ENCODE data around the gene FOXP1.

DNA sequence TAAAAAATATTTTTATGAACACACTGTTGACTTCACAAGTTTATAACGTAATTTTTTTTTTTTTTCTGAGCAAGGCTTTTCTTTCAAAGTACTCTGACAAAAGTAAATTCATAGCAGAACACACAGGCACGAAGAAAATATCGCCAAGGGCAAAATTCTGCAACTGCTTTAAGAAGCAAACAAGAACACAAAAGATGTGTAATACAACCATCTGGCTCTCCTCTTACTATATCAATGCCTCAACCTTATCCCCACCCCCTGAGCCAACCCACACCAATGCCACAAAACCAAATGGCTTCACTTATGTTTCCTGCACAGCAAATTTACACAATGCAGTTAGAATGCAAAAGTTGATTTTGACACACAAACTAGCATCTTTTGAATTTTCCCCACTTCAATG, 274.2 kb downstream of the FOXP1 start:
- TF ChIP-seq, protein P1, sequence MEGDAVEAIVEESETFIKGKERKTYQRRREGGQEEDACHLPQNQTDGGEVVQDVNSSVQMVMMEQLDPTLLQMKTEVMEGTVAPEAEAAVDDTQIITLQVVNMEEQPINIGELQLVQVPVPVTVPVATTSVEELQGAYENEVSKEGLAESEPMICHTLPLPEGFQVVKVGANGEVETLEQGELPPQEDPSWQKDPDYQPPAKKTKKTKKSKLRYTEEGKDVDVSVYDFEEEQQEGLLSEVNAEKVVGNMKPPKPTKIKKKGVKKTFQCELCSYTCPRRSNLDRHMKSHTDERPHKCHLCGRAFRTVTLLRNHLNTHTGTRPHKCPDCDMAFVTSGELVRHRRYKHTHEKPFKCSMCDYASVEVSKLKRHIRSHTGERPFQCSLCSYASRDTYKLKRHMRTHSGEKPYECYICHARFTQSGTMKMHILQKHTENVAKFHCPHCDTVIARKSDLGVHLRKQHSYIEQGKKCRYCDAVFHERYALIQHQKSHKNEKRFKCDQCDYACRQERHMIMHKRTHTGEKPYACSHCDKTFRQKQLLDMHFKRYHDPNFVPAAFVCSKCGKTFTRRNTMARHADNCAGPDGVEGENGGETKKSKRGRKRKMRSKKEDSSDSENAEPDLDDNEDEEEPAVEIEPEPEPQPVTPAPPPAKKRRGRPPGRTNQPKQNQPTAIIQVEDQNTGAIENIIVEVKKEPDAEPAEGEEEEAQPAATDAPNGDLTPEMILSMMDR (IDR thresholded peaks at IDR 0.05): no peak
- TF ChIP-seq POLR2AphosphoS5 (IDR thresholded peaks at IDR 0.05) (no peak), POLR2A (IDR thresholded peaks at IDR 0.05) (no peak)

Data from breast epithelium (tissue), 3 donors.